Activated CD8-positive, alpha-beta memory T cell treated with anti-CD3 and anti-CD28 coated beads, Interleukin-2, amount 50 U/mL, for 1 hour (primary cell): ENCODE data around the gene CALCR.
"Not testable (repeated sequence)": the region's sequence is repeated elsewhere in the genome, so short reads cannot be mapped to it uniquely, and the experiment has no call there.

Experiments used
- DNase-seq: peaks from one replicate; pipeline ENCODE4 v3.0.0-alpha.2; 2020; ENCODE audit errors: extremely low read depth

The CALCR gene

GRCh38 chr7:93574646-93575554 lies at the start of gene CALCR:
Gene CALCR, minus strand, starts transcription at chr7:93574724. Its CDS starts 87,743 bp downstream, at chr7:93486981.
- DNase-seq = no peak

DNA sequence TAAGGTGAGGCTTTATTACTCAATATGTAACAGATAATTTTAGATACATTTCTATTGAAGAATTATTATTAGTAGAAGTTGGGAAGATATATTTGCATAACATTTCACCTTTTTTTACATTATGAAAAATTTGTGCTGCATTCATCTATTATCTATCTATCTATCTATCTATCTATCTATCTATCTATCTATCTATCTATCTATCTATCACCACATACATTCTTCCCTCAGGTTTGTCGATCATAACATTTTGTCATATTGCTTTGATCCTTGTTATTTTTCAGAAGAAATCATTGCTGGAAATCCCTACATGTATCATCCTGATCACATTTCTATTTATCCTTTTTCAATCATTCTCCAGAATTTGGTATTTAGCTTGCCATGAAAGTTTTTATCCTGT lies 49.3 kb upstream of the CALCR start:
- DNase-seq = no peak

DNA sequence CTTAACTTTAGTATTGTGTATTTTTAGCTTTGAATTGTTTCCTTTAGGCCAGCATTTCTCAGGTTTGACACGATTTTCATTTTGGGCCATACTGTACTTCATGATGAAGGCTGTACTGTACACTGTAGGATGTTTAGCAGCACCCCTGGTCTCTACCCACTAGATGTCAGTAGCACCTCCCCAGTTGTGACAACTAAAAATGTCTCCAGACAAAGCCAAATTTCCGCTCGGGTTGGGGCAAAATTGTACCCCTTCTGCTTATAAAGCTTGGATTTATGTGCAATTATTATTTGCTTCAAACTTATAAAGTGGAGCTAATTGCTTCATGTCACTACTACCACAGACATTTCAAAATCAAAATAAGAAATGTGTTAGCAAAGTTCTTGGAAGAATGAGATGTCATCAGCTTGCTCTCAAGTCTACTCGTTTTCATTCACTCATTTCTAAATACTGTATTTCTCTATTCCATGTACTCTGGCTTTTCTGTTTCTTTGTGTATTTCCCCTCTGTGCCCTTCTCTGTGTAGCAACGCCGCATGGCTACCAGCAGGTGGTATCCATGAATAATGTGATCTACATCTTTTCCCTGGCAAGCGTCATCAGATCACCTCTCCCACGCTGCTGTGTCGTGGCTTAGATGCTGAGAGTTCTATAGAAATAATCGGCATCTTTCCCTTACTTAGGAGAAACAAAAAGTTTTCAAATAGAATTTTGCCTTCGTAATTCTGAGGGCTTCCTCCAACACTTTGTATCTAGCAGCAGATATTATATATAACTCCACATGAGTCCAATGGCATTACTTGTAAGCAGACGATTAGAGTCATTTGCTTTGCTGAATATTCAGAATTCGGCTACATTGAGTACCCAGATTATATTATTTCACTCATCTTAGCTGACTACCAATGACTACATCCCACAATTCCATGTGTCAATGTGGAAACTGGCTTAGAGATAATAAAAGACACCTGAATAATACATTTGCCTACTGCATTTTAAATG lies 47.8 kb upstream of the CALCR start:
- no peak for DNase-seq

DNA sequence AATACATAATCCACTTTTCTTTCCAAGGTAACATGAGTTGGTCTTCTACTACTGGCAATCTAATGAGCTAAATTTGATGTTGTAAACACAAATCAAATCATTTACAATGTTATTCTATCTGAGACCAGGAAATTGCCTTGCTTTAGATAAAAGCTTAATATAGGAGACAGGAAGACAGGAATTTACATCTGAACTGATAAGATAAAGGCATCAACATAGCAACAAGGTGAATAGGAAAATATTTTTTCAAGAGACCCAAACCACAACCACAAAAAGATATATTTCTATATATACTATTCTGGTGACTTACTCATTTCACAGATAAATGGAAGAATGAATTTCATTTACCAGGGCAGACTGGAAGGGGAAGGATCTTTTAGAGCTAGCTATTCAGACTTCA lies 46.3 kb upstream of the CALCR start:
- no peak for DNase-seq

GRCh38 chr7:93620057-93620456 lies 45.5 kb upstream of the CALCR start:
- no peak for DNase-seq

DNA sequence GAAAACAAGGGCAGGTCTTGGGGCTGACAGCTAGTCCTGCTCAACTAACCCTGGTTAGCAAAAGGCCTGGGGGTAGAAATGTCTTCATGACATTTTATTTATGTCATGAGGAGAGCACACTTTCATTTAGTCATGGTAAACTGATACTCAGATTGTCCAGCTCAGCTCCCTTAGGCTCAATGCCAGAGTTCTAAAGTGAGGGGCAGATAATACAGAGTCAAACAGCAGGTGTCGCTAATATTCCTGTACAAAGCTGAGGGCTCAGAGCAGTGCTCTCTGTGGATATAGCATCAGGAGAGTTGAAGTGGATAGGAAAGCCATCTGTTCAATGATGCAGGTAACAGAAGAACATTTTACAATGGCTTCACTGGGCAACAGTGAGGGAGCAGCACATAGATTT lies 26.8 kb upstream of the CALCR start:
- no peak for DNase-seq

- no peak for DNase-seq
These were observed 19.7 kb upstream of the CALCR start for GRCh38 chr7:93594250-93594649.

DNA sequence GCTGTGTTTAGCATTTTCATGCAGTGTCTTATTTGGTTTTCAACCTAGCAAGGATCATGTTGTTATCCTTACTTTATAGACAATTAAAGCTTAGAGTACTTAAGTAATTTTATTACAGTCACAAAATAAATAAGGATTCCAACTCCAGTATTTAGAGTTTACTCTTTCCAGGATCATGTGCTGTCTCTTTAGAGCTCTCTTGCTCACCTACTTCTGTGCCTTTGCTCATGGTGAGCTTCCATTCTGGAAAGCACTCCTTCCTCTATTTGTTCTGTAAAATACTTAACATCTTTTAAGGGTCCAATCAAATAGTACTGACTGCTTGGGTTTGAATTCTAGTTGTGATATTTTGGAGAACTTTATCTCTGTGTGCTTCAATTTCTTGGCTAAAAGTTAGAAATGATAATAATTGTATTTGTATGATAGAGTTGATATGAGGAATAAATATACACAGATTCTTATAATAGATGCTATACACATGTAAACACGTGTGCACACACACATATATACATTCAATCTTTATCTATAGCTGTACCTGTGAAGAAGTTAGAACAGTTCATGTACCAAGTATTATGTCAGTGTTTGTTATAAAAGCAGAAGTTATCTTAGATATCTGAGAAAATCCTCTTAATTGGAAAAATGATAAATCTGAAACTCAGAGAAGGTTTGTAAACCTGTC lies 18.2 kb upstream of the CALCR start:
- no peak for DNase-seq

GRCh38 chr7:93591224-93592050 lies 16.9 kb upstream of the CALCR start:
- DNase-seq = not testable (repeated sequence)

- not testable (repeated sequence) for DNase-seq
These were observed 11.9 kb upstream of the CALCR start for GRCh38 chr7:93586479-93586865.

GRCh38 chr7:93585694-93586478 lies 11.4 kb upstream of the CALCR start:
- DNase-seq = not testable (repeated sequence)

- no peak for DNase-seq
These were observed 4.9 kb upstream of the CALCR start for GRCh38 chr7:93579431-93579830.

- no peak for DNase-seq
These were observed 4.2 kb upstream of the CALCR start for GRCh38 chr7:93578762-93579161.

DNA sequence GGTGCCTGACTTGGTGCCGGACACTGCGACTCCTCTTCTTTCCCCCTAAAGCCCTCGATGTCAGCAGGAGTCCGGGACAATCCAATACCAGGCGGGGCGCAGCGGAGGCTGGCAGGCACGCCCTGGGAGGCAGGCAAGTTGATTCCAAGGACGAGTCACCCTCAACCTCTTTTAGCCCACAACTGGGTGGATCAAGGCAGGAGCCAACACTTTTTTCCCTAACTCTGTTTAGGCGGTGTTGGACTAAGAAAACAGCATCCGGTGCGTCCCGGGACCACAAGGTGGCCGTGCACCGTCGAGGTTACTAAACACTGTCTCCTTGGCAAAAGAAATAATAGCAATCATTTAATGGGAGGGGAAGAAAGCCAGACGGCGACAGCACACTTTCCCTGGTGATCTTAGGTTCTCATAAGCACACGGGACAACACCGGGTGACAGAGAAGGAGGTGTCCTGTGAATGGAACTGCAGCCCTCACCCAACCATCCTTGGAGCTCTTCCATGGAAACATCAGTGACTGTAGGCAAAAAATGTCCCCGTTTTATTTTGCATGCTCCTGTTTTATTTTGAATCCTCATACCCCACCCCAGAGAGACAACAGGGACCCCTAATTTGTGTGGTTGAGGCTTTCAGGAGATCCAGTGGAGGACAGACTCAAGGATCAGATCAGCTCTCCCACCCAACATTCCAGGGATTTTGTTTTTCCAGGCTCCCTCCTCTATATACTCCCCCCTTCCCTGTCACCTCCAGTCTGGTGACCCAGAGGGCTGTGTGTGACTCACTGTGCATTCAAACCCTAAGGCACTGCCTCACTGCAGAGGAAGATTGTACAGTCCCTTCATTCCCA lies 1.3 kb upstream of the CALCR start:
- DNase-seq = no peak

GRCh38 chr7:93574269-93574645 lies 267 bp downstream of the CALCR start:
- DNase-seq = no peak

- no peak for DNase-seq
These were observed 5.3 kb downstream of the CALCR start for GRCh38 chr7:93569189-93569588.

GRCh38 chr7:93566876-93567275 lies 7.6 kb downstream of the CALCR start:
- no peak for DNase-seq

- no peak for DNase-seq
These were observed 10.9 kb downstream of the CALCR start for GRCh38 chr7:93563584-93563983.

GRCh38 chr7:93562936-93563335 lies 11.6 kb downstream of the CALCR start:
- no peak for DNase-seq
